ENCODE measurements around the gene PLPPR3.
A peak's percentile ranks its signal among the peaks of the same experiment; 100 is the strongest.

PLPPR3 gene

DNA sequence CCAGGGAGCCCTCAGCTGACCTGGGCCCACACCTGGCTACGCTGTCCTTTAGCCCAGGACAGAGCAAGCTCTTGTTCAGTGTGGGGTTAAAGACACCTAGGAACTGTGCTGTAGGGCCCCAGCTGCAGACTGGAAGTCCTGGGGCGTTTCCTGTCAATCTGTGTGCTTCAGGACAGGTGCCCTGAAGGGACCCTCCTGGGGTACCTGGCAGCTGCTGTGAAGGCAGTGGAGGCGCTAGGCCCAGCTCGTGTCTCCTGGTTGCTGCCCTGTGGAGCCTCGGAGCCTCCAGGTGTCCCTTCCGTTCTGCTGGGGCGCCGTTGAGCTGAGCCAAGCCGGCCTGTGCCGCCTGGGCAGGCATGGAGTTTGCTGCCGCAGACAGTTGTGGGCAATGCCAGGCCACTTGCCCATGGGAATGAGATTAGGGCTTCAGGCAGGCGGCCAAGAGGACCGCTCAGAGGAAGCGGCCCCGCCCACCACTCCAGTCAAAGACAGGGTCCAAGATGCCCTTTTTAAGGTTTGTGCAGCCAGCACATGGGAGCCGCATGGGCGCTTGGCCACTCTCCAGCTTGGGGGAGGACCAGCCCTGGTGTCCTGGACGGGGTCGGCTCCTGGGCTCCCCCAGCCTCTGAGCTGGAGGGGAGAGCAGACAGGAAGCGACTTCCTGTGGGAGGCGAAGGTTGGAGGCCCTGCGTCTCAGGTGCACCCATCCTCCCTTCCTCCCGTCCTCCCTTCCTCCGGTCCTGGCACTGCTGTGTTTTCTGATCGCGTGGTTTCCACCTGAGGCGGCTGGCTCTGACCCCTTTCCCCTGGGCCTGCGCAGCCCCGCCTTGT lies 20.5 kb downstream of the PLPPR3 start:
- Histone ChIP-seq H3K14ac (ENCODE audit: low read length) (peak overlapping the region; percentile 71), H3K4me1 (ENCODE audit: control insufficient read depth in 2 of 2, insufficient read depth in 1 of 2, low read depth in 1 of 2, low read length in 2 of 2) (peaks cover 18 to 32% of the 10 kb centered on the region in 2 donors), H2BK12ac (ENCODE audit: low read length) (peak overlapping the region; percentile 16), H4K8ac (ENCODE audit: low read depth, low read length) (no peak overlapping the region), H2AK5ac (ENCODE audit: low read depth, low read length) (peak overlapping the region; percentile 19), H3K23ac (ENCODE audit: low read depth, low read length, poor library complexity) (peak overlapping the region; percentile 52), H3K27ac (replicated peaks; ENCODE audit: low read length) (no peak overlapping the region), H3K79me1 (ENCODE audit: low read depth, low read length) (peaks cover 32% of the 10 kb centered on the region), H2BK15ac (ENCODE audit: low read length) (no peak overlapping the region), H3K4me3 (ENCODE audit: low read length in 2 of 2) (no peak overlapping the region), H2BK120ac (ENCODE audit: low read depth, low read length) (no peak overlapping the region), H3K4ac (ENCODE audit: low read length) (peak overlapping the region; percentile 84), H2AFZ (ENCODE audit: low read length) (no peak overlapping the region), H3K9ac (ENCODE audit: low read depth, low read length, poor library complexity) (peak overlapping the region; percentile 12), H2BK5ac (ENCODE audit: low read length) (no peak overlapping the region), H3K18ac (ENCODE audit: low read length) (peak overlapping the region; percentile 7), H3K9me3 (replicated peaks in 1 of 2; ENCODE audit: control insufficient read depth in 2 of 2, insufficient read depth in 1 of 2, low read depth in 1 of 2, low read length in 2 of 2) (no peaks in the 10 kb centered on the region), H3K36me3 (replicated peaks in 1 of 2; ENCODE audit: control insufficient read depth in 2 of 2, insufficient read depth in 2 of 2, low read length in 2 of 2) (peaks cover 54 to 81% of the 10 kb centered on the region in 2 donors), H3K27me3 (ENCODE audit: control insufficient read depth in 3 of 3, insufficient read depth in 3 of 3, low read depth in 1 of 3, low read length in 3 of 3) (no peaks in the 10 kb centered on the region), H3K4me2 (ENCODE audit: insufficient read depth, low read length, poor library complexity, severe bottlenecking) (peak overlapping the region; percentile 14), H4K91ac (ENCODE audit: low read depth, low read length, poor library complexity) (no peak overlapping the region)
- DNase-seq (ENCODE audit: low spot score) = no peak
- no CpG with 5 or more reads among the region's 29 CpGs for WGBS, 2 donors (ENCODE audit: extremely low coverage in 2 of 2, insufficient read length in 2 of 2, insufficient replicate concordance in 1 of 2)

DNA sequence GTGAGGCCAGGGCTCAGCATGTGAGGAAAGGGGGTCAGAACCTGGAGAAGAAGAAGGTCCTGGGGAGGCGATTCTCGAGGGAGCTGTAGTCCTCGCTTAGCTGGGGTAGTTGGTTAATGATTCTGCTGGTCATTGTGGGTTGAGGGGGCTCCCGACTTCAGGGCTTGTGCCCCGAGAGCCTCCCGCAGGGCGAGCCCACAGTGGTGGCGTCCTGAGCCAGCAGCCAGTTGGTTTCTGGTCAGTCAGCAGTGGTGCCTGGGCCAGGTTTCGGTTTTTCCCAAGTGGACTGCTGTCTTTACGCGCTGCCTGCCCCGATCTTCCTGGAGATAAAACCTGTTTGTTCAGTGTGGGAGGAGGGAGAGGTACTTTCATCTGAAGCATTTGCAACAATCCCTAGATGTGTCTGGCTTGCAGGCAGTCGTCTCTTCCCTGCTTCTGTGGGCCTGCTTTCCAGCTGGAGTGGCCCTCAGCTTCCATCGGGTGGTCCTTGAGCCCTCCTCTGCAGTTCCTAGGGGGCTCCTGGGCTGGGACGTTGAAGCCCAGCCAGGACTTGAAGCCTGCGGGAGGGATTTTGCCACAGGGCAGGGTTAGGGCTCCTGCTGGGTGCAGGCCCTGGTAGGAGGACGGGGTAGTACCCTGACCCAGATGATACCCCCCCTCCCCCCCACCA lies 21.3 kb downstream of the PLPPR3 start:
- no CpG with 5 or more reads among the region's 17 CpGs for WGBS, 2 donors (ENCODE audit: extremely low coverage in 2 of 2, insufficient read length in 2 of 2, insufficient replicate concordance in 1 of 2)
- H3K27ac ChIP-seq (replicated peaks; ENCODE audit: low read length) = no peak overlapping the region
- H2AK5ac ChIP-seq (ENCODE audit: low read depth, low read length) = no peak overlapping the region
- peak overlapping the region; percentile 12 for H3K9ac ChIP-seq (ENCODE audit: low read depth, low read length, poor library complexity)
- no peak overlapping the region for H4K91ac ChIP-seq (ENCODE audit: low read depth, low read length, poor library complexity)
- H3K18ac ChIP-seq (ENCODE audit: low read length) = no peak overlapping the region
- no peak overlapping the region for H2BK15ac ChIP-seq (ENCODE audit: low read length)
- no peak overlapping the region for H2BK120ac ChIP-seq (ENCODE audit: low read depth, low read length)
- H3K14ac ChIP-seq (ENCODE audit: low read length) = no peak overlapping the region
- H3K4me1 ChIP-seq (ENCODE audit: control insufficient read depth in 2 of 2, insufficient read depth in 1 of 2, low read depth in 1 of 2, low read length in 2 of 2) = peaks cover 18 to 32% of the 10 kb centered on the region in 2 donors
- H4K8ac ChIP-seq (ENCODE audit: low read depth, low read length) = no peak overlapping the region
- H2BK12ac ChIP-seq (ENCODE audit: low read length) = no peak overlapping the region
- H3K9me3 ChIP-seq (replicated peaks in 1 of 2; ENCODE audit: control insufficient read depth in 2 of 2, insufficient read depth in 1 of 2, low read depth in 1 of 2, low read length in 2 of 2) = no peaks in the 10 kb centered on the region
- peaks cover 25% of the 10 kb centered on the region for H3K79me1 ChIP-seq (ENCODE audit: low read depth, low read length)
- no peaks in the 10 kb centered on the region for H3K27me3 ChIP-seq (ENCODE audit: control insufficient read depth in 3 of 3, insufficient read depth in 3 of 3, low read depth in 1 of 3, low read length in 3 of 3)
- peak overlapping the region in 1 of 2 donors; percentile 11 for H3K4me3 ChIP-seq (ENCODE audit: low read length in 2 of 2)
- peaks cover 47 to 74% of the 10 kb centered on the region in 2 donors for H3K36me3 ChIP-seq (replicated peaks in 1 of 2; ENCODE audit: control insufficient read depth in 2 of 2, insufficient read depth in 2 of 2, low read length in 2 of 2)
- no peak overlapping the region for H2AFZ ChIP-seq (ENCODE audit: low read length)
- no peak overlapping the region for H3K4ac ChIP-seq (ENCODE audit: low read length)
- no peak overlapping the region for H3K23ac ChIP-seq (ENCODE audit: low read depth, low read length, poor library complexity)
- no peak for DNase-seq (ENCODE audit: low spot score)
- no peak overlapping the region for H2BK5ac ChIP-seq (ENCODE audit: low read length)
- H3K4me2 ChIP-seq (ENCODE audit: insufficient read depth, low read length, poor library complexity, severe bottlenecking) = no peak overlapping the region

DNA sequence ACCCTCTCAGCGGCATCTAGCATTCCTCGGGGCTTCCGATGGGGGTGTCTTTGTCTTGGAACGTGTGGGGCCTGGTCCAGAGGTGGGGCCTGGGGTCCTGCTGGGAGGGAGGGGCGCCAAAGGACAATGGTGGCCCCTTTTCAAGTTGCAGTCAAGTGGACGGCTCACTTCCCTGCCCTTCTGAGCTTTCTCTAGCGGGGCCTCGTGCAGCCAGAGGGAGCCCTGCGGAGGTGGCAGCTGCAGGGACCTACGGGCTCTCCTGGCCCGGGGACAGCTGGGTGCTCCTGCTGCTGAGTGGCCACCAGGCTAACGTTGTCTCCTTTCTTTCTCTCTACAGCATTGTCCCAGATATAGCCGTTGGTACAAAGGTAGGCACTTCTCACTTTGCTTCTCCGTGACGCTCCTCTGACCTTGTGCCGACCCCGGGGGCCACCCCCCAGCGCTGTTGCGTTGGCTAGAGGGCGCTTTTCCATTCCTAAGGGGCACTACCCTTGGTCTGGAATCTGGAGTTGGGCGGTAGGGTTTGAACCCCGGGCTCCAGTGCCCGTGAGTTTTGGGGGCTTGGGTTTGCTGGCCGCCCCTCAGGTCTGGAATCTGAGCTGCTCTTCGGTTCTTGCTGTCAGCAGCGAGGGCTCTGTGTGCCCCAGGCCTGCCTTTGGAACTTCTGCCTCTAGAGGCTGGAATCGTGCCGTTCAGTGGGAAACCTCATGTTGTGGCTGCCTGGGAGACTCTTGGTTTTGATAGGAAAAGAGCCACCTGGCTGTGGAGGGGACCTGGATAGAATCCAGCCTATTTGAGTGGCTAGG lies 22.5 kb downstream of the PLPPR3 start:
- Histone ChIP-seq H3K79me1 (ENCODE audit: low read depth, low read length) (peaks cover 17% of the 10 kb centered on the region), H3K27ac (replicated peaks; ENCODE audit: low read length) (no peak overlapping the region), H3K23ac (ENCODE audit: low read depth, low read length, poor library complexity) (peak overlapping the region; percentile 85), H3K27me3 (ENCODE audit: control insufficient read depth in 3 of 3, insufficient read depth in 3 of 3, low read depth in 1 of 3, low read length in 3 of 3) (no peaks in the 10 kb centered on the region), H3K14ac (ENCODE audit: low read length) (peak overlapping the region; percentile 75), H3K9ac (ENCODE audit: low read depth, low read length, poor library complexity) (peak overlapping the region; percentile 2), H3K18ac (ENCODE audit: low read length) (no peak overlapping the region), H2AK5ac (ENCODE audit: low read depth, low read length) (peak overlapping the region; percentile 92), H2BK15ac (ENCODE audit: low read length) (no peak overlapping the region), H4K8ac (ENCODE audit: low read depth, low read length) (no peak overlapping the region), H3K36me3 (replicated peaks in 1 of 2; ENCODE audit: control insufficient read depth in 2 of 2, insufficient read depth in 2 of 2, low read length in 2 of 2) (peaks cover 35 to 61% of the 10 kb centered on the region in 2 donors), H2BK120ac (ENCODE audit: low read depth, low read length) (no peak overlapping the region), H3K4ac (ENCODE audit: low read length) (no peak overlapping the region), H2AFZ (ENCODE audit: low read length) (no peak overlapping the region), H3K9me3 (replicated peaks in 1 of 2; ENCODE audit: control insufficient read depth in 2 of 2, insufficient read depth in 1 of 2, low read depth in 1 of 2, low read length in 2 of 2) (no peaks in the 10 kb centered on the region), H2BK5ac (ENCODE audit: low read length) (peak overlapping the region; percentile 87), H2BK12ac (ENCODE audit: low read length) (no peak overlapping the region), H3K4me2 (ENCODE audit: insufficient read depth, low read length, poor library complexity, severe bottlenecking) (peak overlapping the region; percentile 93), H3K4me3 (ENCODE audit: low read length in 2 of 2) (peak overlapping the region; percentile 89 to 98), H4K91ac (ENCODE audit: low read depth, low read length, poor library complexity) (no peak overlapping the region), H3K4me1 (ENCODE audit: control insufficient read depth in 2 of 2, insufficient read depth in 1 of 2, low read depth in 1 of 2, low read length in 2 of 2) (peaks cover 18 to 32% of the 10 kb centered on the region in 2 donors)
- no CpG with 5 or more reads among the region's 28 CpGs for WGBS, 2 donors (ENCODE audit: extremely low coverage in 2 of 2, insufficient read length in 2 of 2, insufficient replicate concordance in 1 of 2)
- peak; percentile 58 for DNase-seq (ENCODE audit: low spot score)

All from neuronal stem cell (in vitro differentiated cells).